ENCODE measurements around the gene ZC3H12A.
A peak's percentile ranks its signal among the peaks of the same experiment; 100 is the strongest.

The ZC3H12A gene

GRCh38 chr1:37479255-37480124 is 5.1 kb downstream of the ZC3H12A start:
- no peak for DNase-seq

- no peak for DNase-seq
Measured at GRCh38 chr1:37480125-37480466, 5.7 kb downstream of the ZC3H12A start.

GRCh38 chr1:37480581-37481288 is 6.4 kb downstream of the ZC3H12A start:
- DNase-seq = no peak

DNA sequence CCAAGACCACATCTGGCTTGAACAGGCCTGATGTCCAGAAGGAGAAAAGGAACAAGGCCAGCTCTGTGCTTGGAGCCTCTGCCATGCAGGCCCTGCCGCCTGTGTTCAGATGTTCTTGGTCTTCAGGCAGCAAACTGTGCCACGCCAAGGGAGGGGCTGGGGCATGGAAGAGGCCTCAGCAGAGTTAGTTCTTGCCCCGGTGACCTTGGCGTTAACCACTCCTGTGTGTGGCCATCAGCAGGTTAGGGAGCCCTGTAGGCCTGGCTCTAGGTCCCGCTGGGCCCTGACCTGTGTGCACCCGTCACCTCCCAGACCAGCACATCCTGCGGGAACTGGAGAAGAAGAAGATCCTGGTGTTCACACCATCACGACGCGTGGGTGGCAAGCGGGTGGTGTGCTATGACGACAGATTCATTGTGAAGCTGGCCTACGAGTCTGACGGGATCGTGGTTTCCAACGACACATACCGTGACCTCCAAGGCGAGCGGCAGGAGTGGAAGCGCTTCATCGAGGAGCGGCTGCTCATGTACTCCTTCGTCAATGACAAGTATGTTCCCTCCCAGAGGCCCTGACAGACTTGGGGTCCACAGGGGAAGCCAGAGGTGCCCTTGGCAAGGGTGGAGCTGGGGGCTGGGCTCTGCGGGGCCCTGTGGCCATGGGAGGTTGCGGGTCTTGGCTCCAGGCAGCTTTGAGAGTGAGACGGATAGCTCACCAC is 7.1 kb downstream of the ZC3H12A start:
- no peak for DNase-seq

GRCh38 chr1:37482004-37482785 is 7.8 kb downstream of the ZC3H12A start:
- no peak for DNase-seq

- DNase-seq = no peak
Measured at GRCh38 chr1:37482796-37483744, 8.7 kb downstream of the ZC3H12A start.

DNA sequence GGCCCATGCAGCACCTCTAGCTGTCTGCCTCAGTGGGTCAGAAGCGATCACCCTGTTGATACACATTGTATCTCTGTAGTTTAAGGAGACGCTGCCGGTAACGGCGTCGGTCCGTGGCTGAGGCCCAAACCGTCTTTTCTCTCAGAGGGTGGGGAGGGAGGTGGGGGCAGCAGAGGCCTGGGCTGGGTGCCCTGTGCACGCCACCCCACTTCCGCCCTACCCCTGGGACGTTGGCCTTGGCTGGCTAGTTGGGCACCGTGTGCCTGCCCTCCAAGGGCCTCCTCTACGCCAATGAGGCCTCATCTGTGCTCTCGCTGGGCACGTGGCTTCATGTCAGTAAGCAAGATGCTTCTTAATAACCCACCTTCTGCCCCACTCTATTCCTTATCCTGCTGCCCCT is 9.4 kb downstream of the ZC3H12A start:
- DNase-seq = no peak

GRCh38 chr1:37484325-37485051 is 10.1 kb downstream of the ZC3H12A start:
- no peak for DNase-seq

DNA sequence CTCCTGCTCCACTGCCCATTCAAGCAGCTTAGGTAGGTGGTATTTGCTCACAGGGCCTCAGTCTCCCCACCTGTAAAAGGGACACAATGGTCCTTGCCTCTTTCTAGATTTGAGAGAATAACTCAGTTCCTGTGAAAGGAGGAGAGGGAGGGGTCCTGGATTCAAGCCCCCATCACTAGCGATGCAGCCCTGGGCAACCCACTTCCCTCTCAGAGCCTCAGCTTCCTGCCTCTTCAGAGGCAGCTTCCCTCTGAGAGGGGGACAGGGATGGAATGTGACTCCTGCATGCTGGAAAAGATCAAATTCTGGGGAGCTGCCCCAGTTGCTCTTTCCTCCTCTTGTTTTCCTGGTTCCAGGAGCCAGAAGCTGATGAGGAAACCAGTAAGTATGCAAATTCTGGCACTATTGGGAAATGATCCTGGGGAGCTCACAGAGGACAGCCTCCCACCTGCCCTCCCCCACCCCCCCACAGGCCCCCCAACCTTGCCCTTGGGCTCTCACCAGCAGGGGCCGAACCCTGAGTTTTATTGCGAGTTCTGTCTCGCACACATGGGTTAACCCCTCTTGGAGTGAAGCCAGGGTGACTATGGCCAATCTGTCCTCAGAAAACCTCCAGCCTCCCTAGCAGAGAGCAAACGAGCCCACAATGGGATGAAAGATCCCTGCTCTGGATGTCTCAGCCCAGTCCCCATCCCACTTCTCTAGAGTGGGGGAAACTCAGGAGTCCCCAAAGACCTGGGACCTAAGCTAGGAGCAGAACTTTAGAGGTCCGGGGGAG is 11.7 kb downstream of the ZC3H12A start:
- no peak for DNase-seq

GRCh38 chr1:37486680-37487618 is 12.6 kb downstream of the ZC3H12A start:
- DNase-seq = peak; percentile 33 to 37

DNA sequence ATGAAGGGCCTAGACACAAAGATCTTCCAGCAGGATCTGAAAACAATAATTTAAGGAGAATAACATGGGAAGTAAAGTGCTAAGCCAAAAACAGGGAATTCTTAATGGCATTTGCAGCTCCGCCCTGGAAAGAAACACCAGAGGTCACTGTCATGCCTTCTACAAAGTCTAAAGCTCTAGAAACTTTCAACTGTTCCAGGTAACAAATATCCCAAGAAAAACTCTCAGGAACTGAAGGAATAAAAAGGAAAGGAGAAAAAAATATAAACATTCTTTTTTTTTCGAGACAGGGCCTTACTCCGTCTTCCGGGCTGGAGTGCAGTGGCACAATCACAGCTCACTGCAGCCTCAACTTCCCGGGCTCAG is 13.2 kb downstream of the ZC3H12A start:
- no peak for DNase-seq

DNA sequence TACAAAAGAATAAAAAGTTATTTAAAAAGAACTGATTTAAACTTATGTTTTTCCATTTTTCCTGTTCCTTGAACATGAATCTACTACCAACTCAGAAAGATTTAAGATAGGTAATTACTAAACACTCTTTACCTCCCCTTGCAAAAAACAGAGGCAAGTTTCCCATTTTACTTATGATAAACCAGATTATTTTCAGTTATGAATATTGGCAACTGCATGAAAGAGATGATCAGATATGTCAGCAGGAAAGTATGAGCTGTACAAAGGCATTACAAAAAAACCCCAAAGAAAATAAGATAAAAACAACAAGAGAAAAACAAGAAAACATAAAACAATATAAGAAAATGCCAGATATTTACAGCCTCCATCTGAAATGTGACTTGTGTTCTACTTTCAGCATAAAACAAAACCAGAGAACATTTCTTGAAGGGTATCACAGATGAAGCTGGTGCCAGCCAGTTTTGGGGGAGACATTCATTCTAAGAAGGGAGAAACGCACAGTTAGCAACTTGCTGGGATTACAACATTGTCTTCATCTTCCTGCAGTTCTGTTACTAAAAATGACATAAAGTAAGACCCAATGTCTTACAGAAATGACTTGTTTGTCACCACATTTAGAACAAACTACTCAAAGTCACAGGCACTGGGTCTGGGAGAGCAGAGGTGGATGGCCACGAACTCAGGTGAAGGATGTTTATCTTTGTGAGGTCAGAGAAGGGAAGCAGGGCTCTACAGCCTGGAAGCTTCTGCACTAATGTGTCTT is 19.1 kb downstream of the ZC3H12A start:
- no peak for DNase-seq

GRCh38 chr1:37495875-37496274 is 21.5 kb downstream of the ZC3H12A start:
- no peak for DNase-seq

- no peak for DNase-seq
Measured at GRCh38 chr1:37497832-37498231, 23.5 kb downstream of the ZC3H12A start.

DNA sequence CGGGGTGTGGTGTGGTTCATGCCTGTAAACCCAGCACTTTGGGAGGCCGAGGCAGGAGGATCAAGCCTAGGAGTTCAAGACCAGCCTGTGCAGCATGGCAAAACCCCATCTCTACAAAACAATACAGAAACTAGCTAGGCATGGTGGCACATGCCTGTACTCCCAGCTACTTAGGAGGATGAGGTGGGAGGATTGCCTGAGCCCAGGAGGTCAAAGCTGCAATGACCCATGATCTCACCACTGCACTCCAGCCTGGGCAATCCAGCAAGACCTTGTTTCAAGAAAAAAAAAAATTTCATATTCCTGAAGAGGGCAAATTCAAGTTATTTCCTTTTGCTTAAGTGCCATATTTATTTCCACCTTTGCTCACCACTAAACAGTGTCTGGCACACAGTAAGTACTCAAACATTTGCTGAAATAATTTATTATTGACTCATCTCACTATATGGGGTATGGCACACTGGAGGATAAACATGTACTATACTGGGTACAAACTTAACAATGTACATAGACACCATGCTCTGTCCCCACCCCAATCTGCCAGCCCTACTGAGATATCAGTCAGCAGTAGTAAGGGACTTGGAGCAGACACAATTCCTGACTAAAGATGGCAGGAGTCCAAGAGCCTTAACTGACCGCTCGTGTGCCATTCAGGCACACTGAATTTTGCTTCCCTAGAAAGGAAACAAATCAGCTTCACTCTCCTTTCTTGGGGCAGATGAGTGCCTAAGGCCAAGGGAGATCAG is 24.7 kb downstream of the ZC3H12A start:
- DNase-seq = no peak

DNA sequence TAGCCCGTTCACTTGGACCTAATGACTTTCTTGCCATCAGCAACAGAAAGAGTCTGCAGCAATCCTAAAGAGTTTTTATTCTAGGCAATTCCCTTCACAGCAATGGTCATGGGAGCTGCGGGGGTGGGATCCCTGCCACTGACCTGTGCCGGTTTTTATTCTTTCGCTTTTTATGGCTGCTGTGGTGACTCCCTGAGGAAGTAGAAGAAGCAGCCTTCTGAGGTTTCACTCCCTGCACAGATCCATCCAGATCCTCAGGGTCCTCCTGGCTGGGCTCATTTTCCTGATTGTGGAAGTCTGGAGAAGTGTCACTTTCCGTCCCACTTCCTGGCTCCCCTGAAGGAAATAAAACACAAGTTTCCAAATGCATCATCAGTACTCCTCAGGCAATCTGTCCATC is 27.3 kb downstream of the ZC3H12A start:
- DNase-seq = no peak

GRCh38 chr1:37502104-37502503 is 27.7 kb downstream of the ZC3H12A start:
- no peak for DNase-seq
